ENCODE data around the gene CEP63. TPM values are rescaled to one million over a fixed set of nuclear protein-coding genes. Genes with fewer than 3 reads are reported as not detected.
A peak's percentile ranks its signal among the peaks of the same experiment; 100 is the strongest.

CEP63 gene
- total RNA-seq, 1 donor from 2014 or later = 20.1 TPM

- no peak overlapping the region for H3K27ac Mint-ChIP-seq
- no peaks in the 10 kb centered on the region for H3K4me1 Mint-ChIP-seq (ENCODE audit: low read depth)
- H3K4me3 Mint-ChIP-seq (ENCODE audit: low read depth) = no peak overlapping the region
- no peak for DNase-seq (ENCODE audit: low spot score)
- H3K9me3 Mint-ChIP-seq = no peaks in the 10 kb centered on the region
- no peaks in the 10 kb centered on the region for H3K27me3 Mint-ChIP-seq (ENCODE audit: low read depth)
- intact Hi-C loops (cut with micrococcal nuclease) = loop anchor here (1.0 kb wide), 3 partner anchors 167 to 278 kb away; no protein-coding TSS in a partner anchor
- peaks cover 22% of the 10 kb centered on the region for H3K36me3 Mint-ChIP-seq (ENCODE audit: low read depth)
Measured at GRCh38 chr3:134474956-134475355, 10.9 kb upstream of the CEP63 start.

- Mint-ChIP-seq H3K4me3 (ENCODE audit: low read depth) (no peak overlapping the region), H3K27me3 (ENCODE audit: low read depth) (no peaks in the 10 kb centered on the region), H3K4me1 (ENCODE audit: low read depth) (no peaks in the 10 kb centered on the region), H3K36me3 (ENCODE audit: low read depth) (peaks cover 34% of the 10 kb centered on the region), H3K27ac (no peak overlapping the region), H3K9me3 (no peaks in the 10 kb centered on the region)
- intact Hi-C loops (cut with micrococcal nuclease) = no loop called here
- DNase-seq (ENCODE audit: low spot score) = no peak
Measured at GRCh38 chr3:134476306-134476705, 9.6 kb upstream of the CEP63 start.

GRCh38 chr3:134477002-134477401, 8.9 kb upstream of the CEP63 start:
- intact Hi-C loops (cut with micrococcal nuclease) = no loop called here
- Mint-ChIP-seq H3K27ac (no peak overlapping the region), H3K27me3 (ENCODE audit: low read depth) (no peaks in the 10 kb centered on the region), H3K9me3 (no peaks in the 10 kb centered on the region), H3K4me3 (ENCODE audit: low read depth) (no peak overlapping the region), H3K4me1 (ENCODE audit: low read depth) (no peaks in the 10 kb centered on the region), H3K36me3 (ENCODE audit: low read depth) (peaks cover 36% of the 10 kb centered on the region)
- DNase-seq (ENCODE audit: low spot score) = no peak

- DNase-seq (ENCODE audit: low spot score) = no peak
- Mint-ChIP-seq H3K4me1 (ENCODE audit: low read depth) (peaks cover 4% of the 10 kb centered on the region), H3K27ac (no peak overlapping the region), H3K4me3 (ENCODE audit: low read depth) (no peak overlapping the region), H3K9me3 (no peaks in the 10 kb centered on the region), H3K27me3 (ENCODE audit: low read depth) (no peaks in the 10 kb centered on the region), H3K36me3 (ENCODE audit: low read depth) (peaks cover 43% of the 10 kb centered on the region)
- intact Hi-C loops (cut with micrococcal nuclease) = no loop called here
Measured at GRCh38 chr3:134477938-134478337, 7.9 kb upstream of the CEP63 start.

- no peak for DNase-seq (ENCODE audit: low spot score)
- Mint-ChIP-seq H3K36me3 (ENCODE audit: low read depth) (peaks cover 52% of the 10 kb centered on the region), H3K27ac (no peak overlapping the region), H3K27me3 (ENCODE audit: low read depth) (no peaks in the 10 kb centered on the region), H3K9me3 (no peaks in the 10 kb centered on the region), H3K4me1 (ENCODE audit: low read depth) (peaks cover 22% of the 10 kb centered on the region), H3K4me3 (ENCODE audit: low read depth) (no peak overlapping the region)
- intact Hi-C loops (cut with micrococcal nuclease) = loop anchor here (10.0 kb wide), 1 partner anchor 816 kb away; the partner anchor contains the start of gene TOPBP1
Measured at GRCh38 chr3:134480546-134480945, 5.3 kb upstream of the CEP63 start.

GRCh38 chr3:134481166-134481565, 4.7 kb upstream of the CEP63 start:
- Mint-ChIP-seq H3K4me1 (ENCODE audit: low read depth) (peaks cover 22% of the 10 kb centered on the region), H3K4me3 (ENCODE audit: low read depth) (no peak overlapping the region), H3K27me3 (ENCODE audit: low read depth) (no peaks in the 10 kb centered on the region), H3K9me3 (no peaks in the 10 kb centered on the region), H3K36me3 (ENCODE audit: low read depth) (peaks cover 52% of the 10 kb centered on the region), H3K27ac (no peak overlapping the region)
- no peak for DNase-seq (ENCODE audit: low spot score)
- intact Hi-C loops (cut with micrococcal nuclease) = loop anchor here (10.0 kb wide), 1 partner anchor 816 kb away; the partner anchor contains the start of gene TOPBP1

- Mint-ChIP-seq H3K4me3 (ENCODE audit: low read depth) (no peak overlapping the region), H3K36me3 (ENCODE audit: low read depth) (peaks cover 46% of the 10 kb centered on the region), H3K27me3 (ENCODE audit: low read depth) (no peaks in the 10 kb centered on the region), H3K4me1 (ENCODE audit: low read depth) (peaks cover 31% of the 10 kb centered on the region), H3K9me3 (no peaks in the 10 kb centered on the region), H3K27ac (no peak overlapping the region)
- no peak for DNase-seq (ENCODE audit: low spot score)
- intact Hi-C loops (cut with micrococcal nuclease) = loop anchor here (10.0 kb wide), 1 partner anchor 818 kb away; the partner anchor contains the start of gene TOPBP1
Measured at GRCh38 chr3:134482622-134483021, 3.2 kb upstream of the CEP63 start.

- H3K27ac Mint-ChIP-seq = peak overlapping the region; percentile 55
- DNase-seq (ENCODE audit: low spot score) = no peak
- intact Hi-C loops (cut with micrococcal nuclease) = loop anchor here (10.0 kb wide), 1 partner anchor 819 kb away; the partner anchor contains the start of gene TOPBP1
- H3K36me3 Mint-ChIP-seq (ENCODE audit: low read depth) = peaks cover 45% of the 10 kb centered on the region
- H3K4me1 Mint-ChIP-seq (ENCODE audit: low read depth) = peaks cover 37% of the 10 kb centered on the region
- H3K27me3 Mint-ChIP-seq (ENCODE audit: low read depth) = no peaks in the 10 kb centered on the region
- peak overlapping the region; percentile 54 for H3K4me3 Mint-ChIP-seq (ENCODE audit: low read depth)
- no peaks in the 10 kb centered on the region for H3K9me3 Mint-ChIP-seq
Measured at GRCh38 chr3:134483195-134483900, 2.5 kb upstream of the CEP63 start.

GRCh38 chr3:134485075-134485717, 661 bp upstream of the CEP63 start:
- Mint-ChIP-seq H3K36me3 (ENCODE audit: low read depth) (peaks cover 37% of the 10 kb centered on the region), H3K4me1 (ENCODE audit: low read depth) (peaks cover 37% of the 10 kb centered on the region), H3K4me3 (ENCODE audit: low read depth) (peak overlapping the region; percentile 97), H3K27me3 (ENCODE audit: low read depth) (no peaks in the 10 kb centered on the region), H3K9me3 (no peaks in the 10 kb centered on the region), H3K27ac (peak overlapping the region; percentile 99)
- intact Hi-C loops (cut with micrococcal nuclease) = loop anchor here (2.0 to 10.0 kb wide), 6 partner anchors 178 to 1762 kb away; partner anchors contain the start of genes CDV3, NPHP3, RYK and TOPBP1
- DNase-seq (ENCODE audit: low spot score) = no peak

- Mint-ChIP-seq H3K27me3 (ENCODE audit: low read depth) (no peaks in the 10 kb centered on the region), H3K9me3 (no peaks in the 10 kb centered on the region), H3K36me3 (ENCODE audit: low read depth) (peaks cover 26% of the 10 kb centered on the region), H3K4me1 (ENCODE audit: low read depth) (peaks cover 37% of the 10 kb centered on the region), H3K4me3 (ENCODE audit: low read depth) (peak overlapping the region; percentile 97), H3K27ac (peak overlapping the region; percentile 99)
- no peak for DNase-seq (ENCODE audit: low spot score)
- intact Hi-C loops (cut with micrococcal nuclease) = loop anchor here (2.0 to 10.0 kb wide), 6 partner anchors 179 to 1710 kb away; partner anchors contain the start of genes MSL2, RYK, SRPRB and TOPBP1
Measured at GRCh38 chr3:134486577-134487041, 752 bp downstream of the CEP63 start.

GRCh38 chr3:134487406-134487805, 1.5 kb downstream of the CEP63 start:
- Mint-ChIP-seq H3K9me3 (no peaks in the 10 kb centered on the region), H3K4me1 (ENCODE audit: low read depth) (peaks cover 36% of the 10 kb centered on the region), H3K27me3 (ENCODE audit: low read depth) (no peaks in the 10 kb centered on the region), H3K36me3 (ENCODE audit: low read depth) (peaks cover 24% of the 10 kb centered on the region), H3K4me3 (ENCODE audit: low read depth) (peak overlapping the region; percentile 97), H3K27ac (peak overlapping the region; percentile 34)
- DNase-seq (ENCODE audit: low spot score) = no peak
- intact Hi-C loops (cut with micrococcal nuclease) = loop anchor here (2.0 to 10.0 kb wide), 6 partner anchors 180 to 1709 kb away; partner anchors contain the start of genes MSL2, RYK, SRPRB and TOPBP1

GRCh38 chr3:134494495-134494894, 8.6 kb downstream of the CEP63 start:
- intact Hi-C loops (cut with micrococcal nuclease) = no loop called here
- H3K27ac Mint-ChIP-seq = no peak overlapping the region
- peaks cover 25% of the 10 kb centered on the region for H3K4me1 Mint-ChIP-seq (ENCODE audit: low read depth)

GRCh38 chr3:134495980-134496379, 10.1 kb downstream of the CEP63 start:
- intact Hi-C loops (cut with micrococcal nuclease) = no loop called here
- Mint-ChIP-seq H3K27me3 (ENCODE audit: low read depth) (no peaks in the 10 kb centered on the region), H3K4me3 (ENCODE audit: low read depth) (no peak overlapping the region), H3K9me3 (peaks cover under 1% of the 10 kb centered on the region), H3K4me1 (ENCODE audit: low read depth) (peaks cover 25% of the 10 kb centered on the region), H3K27ac (peak overlapping the region; percentile 11), H3K36me3 (ENCODE audit: low read depth) (peaks cover 61% of the 10 kb centered on the region)
- no peak for DNase-seq (ENCODE audit: low spot score)

More at GRCh38 chr3:134494495-134494894, 8.6 kb downstream of the CEP63 start:
- no peak for DNase-seq (ENCODE audit: low spot score)
- Mint-ChIP-seq H3K36me3 (ENCODE audit: low read depth) (peaks cover 50% of the 10 kb centered on the region), H3K27me3 (ENCODE audit: low read depth) (no peaks in the 10 kb centered on the region), H3K4me3 (ENCODE audit: low read depth) (no peak overlapping the region), H3K9me3 (no peaks in the 10 kb centered on the region)

All from activated T-helper 2 cell treated with anti-CD3 and anti-CD28 coated beads, Interferon-gamma antibody, Interleukin-2, Interleukin-4, amounts not matched to agents 10 μg/mL and 5 μg/mL and 100 μg/mL, durations not matched to agents 14 hours and 24 hours and 36 hours (primary cell).